Neutrophil (primary cell): ENCODE results near the gene P4HA3.
"Not testable (repeated sequence)": the region's sequence is repeated elsewhere in the genome, so short reads cannot be mapped to it uniquely, and the experiment has no call there.

Source experiments
- H3K27ac ChIP-seq: fragments of 200-600 bp; sonication (generic); 2 replicates; pipeline ENCODE4 v1.5.1; 2016; ENCODE audit warnings: mild to moderate bottlenecking, moderate library complexity
- H3K27me3 ChIP-seq: fragments of 200-600 bp; sonication (generic); 2 replicates; pipeline ENCODE4 v1.6.0; 2016; ENCODE audit warnings: mild to moderate bottlenecking
- H3K36me3 ChIP-seq: fragments of 200-600 bp; sonication (generic); 2 replicates; pipeline ENCODE4 v1.5.1; 2017
- H3K4me1 ChIP-seq, 2 experiments: fragments of 200-600 bp in 1 of 2; sonication (generic) in 1 of 2; 1 replicate in 1 of 2; 2 replicates in 1 of 2; pipeline versions ENCODE4 v1.5.1 to v1.6.1; 2013 to 2016; ENCODE audit warnings: low read depth in 1 of 2, low read length in 1 of 2, mild to moderate bottlenecking in 1 of 2, moderate library complexity in 1 of 2; ENCODE audit not compliant: control insufficient read depth in 1 of 2, insufficient read depth in 1 of 2
- H3K4me3 ChIP-seq, 2 experiments: fragments of 200-600 bp in 1 of 2; sonication (generic) in 1 of 2; 1 replicate in 1 of 2; 2 replicates in 1 of 2; pipeline ENCODE4 v1.5.1; 2013 to 2016; ENCODE audit warnings: low read depth in 1 of 2, low read length in 1 of 2, mild to moderate bottlenecking in 1 of 2, moderate library complexity in 1 of 2
- H3K9me3 ChIP-seq: fragments of 200-600 bp; sonication (generic); 2 replicates; pipeline ENCODE4 v1.5.1; 2016
- CTCF ChIP-seq: fragments of 200-600 bp; sonication (generic); IDR thresholded peaks from 2 replicates; pipeline ENCODE4 v1.5.1; 2016; ENCODE audit warnings: antibody characterized with exemption

The P4HA3 gene

GRCh38 chr11:74345420-74345819, 34.0 kb upstream of the P4HA3 start:
- H3K9me3 ChIP-seq: no peaks in the 10 kb centered on the region
- H3K27ac ChIP-seq: no peak overlapping the region
- no peaks in the 10 kb centered on the region for H3K4me1 ChIP-seq
- peaks cover 13% of the 10 kb centered on the region for H3K36me3 ChIP-seq
- TF ChIP-seq CTCF: no peak
- no peak overlapping the region for H3K4me3 ChIP-seq
- no peaks in the 10 kb centered on the region for H3K27me3 ChIP-seq

- Histone ChIP-seq H3K9me3 (no peaks in the 10 kb centered on the region), H3K4me1 (no peaks in the 10 kb centered on the region), H3K4me3 (no peak overlapping the region), H3K36me3 (peaks cover 26% of the 10 kb centered on the region), H3K27me3 (no peaks in the 10 kb centered on the region), H3K27ac (no peak overlapping the region)
- no peak for TF ChIP-seq CTCF
Measured at GRCh38 chr11:74341921-74342320, 30.5 kb upstream of the P4HA3 start.

- no peaks in the 10 kb centered on the region for H3K4me1 ChIP-seq
- H3K4me3 ChIP-seq: no peak overlapping the region
- H3K36me3 ChIP-seq: peaks cover 18% of the 10 kb centered on the region
- no peak overlapping the region for H3K27ac ChIP-seq
- no peaks in the 10 kb centered on the region for H3K9me3 ChIP-seq
- TF ChIP-seq CTCF: no peak
- H3K27me3 ChIP-seq: no peaks in the 10 kb centered on the region
Measured at GRCh38 chr11:74339619-74340018, 28.2 kb upstream of the P4HA3 start.

GRCh38 chr11:74338963-74339362, 27.5 kb upstream of the P4HA3 start:
- no peak for TF ChIP-seq CTCF
- Histone ChIP-seq H3K36me3 (peaks cover 14% of the 10 kb centered on the region), H3K27me3 (no peaks in the 10 kb centered on the region), H3K27ac (no peak overlapping the region), H3K4me1 (no peaks in the 10 kb centered on the region), H3K9me3 (no peaks in the 10 kb centered on the region), H3K4me3 (no peak overlapping the region)

- TF ChIP-seq CTCF: no peak
- peaks cover 14% of the 10 kb centered on the region for H3K36me3 ChIP-seq
- no peak overlapping the region for H3K27ac ChIP-seq
- no peaks in the 10 kb centered on the region for H3K27me3 ChIP-seq
- H3K9me3 ChIP-seq: no peaks in the 10 kb centered on the region
- H3K4me1 ChIP-seq: no peaks in the 10 kb centered on the region
- no peak overlapping the region for H3K4me3 ChIP-seq
Measured at GRCh38 chr11:74333193-74333592, 21.8 kb upstream of the P4HA3 start.

GRCh38 chr11:74332291-74332690, 20.9 kb upstream of the P4HA3 start:
- H3K27me3 ChIP-seq: no peaks in the 10 kb centered on the region
- peaks cover 11% of the 10 kb centered on the region for H3K36me3 ChIP-seq
- H3K27ac ChIP-seq: no peak overlapping the region
- no peaks in the 10 kb centered on the region for H3K9me3 ChIP-seq
- H3K4me1 ChIP-seq: no peaks in the 10 kb centered on the region
- no peak for TF ChIP-seq CTCF
- H3K4me3 ChIP-seq: no peak overlapping the region

- not testable (repeated sequence) for H3K27me3 ChIP-seq, H3K27ac ChIP-seq
Measured at GRCh38 chr11:74331000-74331399, 19.6 kb upstream of the P4HA3 start.

More at GRCh38 chr11:74331000-74331399, 19.6 kb upstream of the P4HA3 start:
- not testable (repeated sequence) for H3K9me3 ChIP-seq, H3K4me3 ChIP-seq, H3K4me1 ChIP-seq
- peaks cover 11% of the 10 kb centered on the region for H3K36me3 ChIP-seq
